MCF 10A (cell line): ENCODE data around the gene ADGRE3. TPM values are rescaled to one million over a fixed set of nuclear protein-coding genes. Genes with fewer than 3 reads are reported as not detected.

Experiments
- BruUV-seq: library from RNA; stranded (reverse); fragments of 400-500 nt; replicated peaks from 2 replicates; lab custom pipeline; 2021; lab: Mats Ljungman, UMichigan
- CTCF ChIA-PET: fragments of 300-600 bp; sonication (Branson Sonifier 250); formaldehyde crosslinking; extraction: SDS; loops from one replicate; lab custom pipeline; 2021; ENCODE audit warnings: antibody characterized with exemption, inconsistent platforms; lab: Yijun Ruan, JAX
- POLR2A ChIA-PET: fragments of 300-600, 350-650 bp; sonication (Branson Sonifier 250); formaldehyde crosslinking; extraction: SDS; loops from one replicate; lab custom pipeline; 2020; ENCODE audit warnings: antibody characterized with exemption, inconsistent platforms; lab: Yijun Ruan, JAX
- DNase-seq: peaks from one replicate; pipeline ENCODE4 v3.0.0-alpha.2; 2018; ENCODE audit not compliant: unreplicated experiment
- H3K27ac Mint-ChIP-seq: one replicate; pipeline ENCODE4 v1.8.0; 2022; ENCODE audit warnings: mild to moderate bottlenecking, low read depth, mixed read lengths; ENCODE audit not compliant: unreplicated experiment
- H3K27me3 Mint-ChIP-seq: one replicate; pipeline ENCODE4 v1.8.0; 2022; ENCODE audit warnings: mixed read lengths; ENCODE audit not compliant: insufficient read depth, unreplicated experiment
- H3K36me3 Mint-ChIP-seq: one replicate; pipeline ENCODE4 v1.8.0; 2022; ENCODE audit warnings: mild to moderate bottlenecking, moderate library complexity, mixed read lengths; ENCODE audit not compliant: insufficient read depth, unreplicated experiment
- H3K4me1 Mint-ChIP-seq: one replicate; pipeline ENCODE4 v1.8.0; 2022; ENCODE audit warnings: mixed read lengths; ENCODE audit not compliant: insufficient read depth, unreplicated experiment
- H3K4me3 Mint-ChIP-seq: one replicate; pipeline ENCODE4 v1.8.0; 2022; ENCODE audit warnings: mild to moderate bottlenecking, moderate library complexity, mixed read lengths; ENCODE audit not compliant: unreplicated experiment
- H3K9me3 Mint-ChIP-seq: one replicate; pipeline ENCODE4 v1.8.0; 2022; ENCODE audit warnings: mixed read lengths; ENCODE audit not compliant: unreplicated experiment
- intact Hi-C: fragments of 100-400 bp; cut with micrococcal nuclease; formaldehyde crosslinking; loops from 2 replicates; pipeline ENCODE4 v1.14.1; 2022
- total RNA-seq: library from RNA; stranded (reverse); gene quantifications from 2 replicates; pipeline ENCODE4 v1.2.3, GENCODE V29; 2022
- TF ChIP-seq, protein P1 (sequence below): fragments of 200-600 bp; IDR thresholded peaks from one replicate; pipeline ENCODE4 v1.8.0; 2022; ENCODE audit warnings: antibody characterized with exemption, mild to moderate bottlenecking; ENCODE audit not compliant: unreplicated experiment

ADGRE3 gene
- total RNA-seq, 1 experiment from 2014 or later = not detected

DNA sequence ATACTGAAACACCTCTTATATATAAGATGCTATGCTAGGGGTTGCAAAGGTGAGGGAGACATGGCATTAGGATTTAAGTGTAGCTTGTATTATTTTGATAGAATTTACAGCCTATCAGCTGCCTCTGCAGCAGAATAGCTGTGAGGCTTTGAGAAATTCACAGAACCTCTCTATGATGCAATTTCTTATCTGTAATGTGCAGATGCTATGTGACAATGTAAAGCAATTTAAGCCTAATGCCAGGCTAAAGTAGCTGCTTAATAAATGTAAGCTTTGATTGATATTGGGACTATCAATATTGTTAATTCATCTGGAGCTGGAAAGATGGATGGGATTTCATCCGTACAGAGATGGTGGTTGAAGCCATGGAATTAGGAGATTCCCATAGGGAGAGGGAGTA lies 1.6 kb downstream of the ADGRE3 start:
- ChIA-PET CTCF (no interaction called here), POLR2A (interaction anchor here (0.6 to 1.8 kb wide), 2 partner anchors 13 to 186 kb away, joined by 3 to 9 read pairs; no protein-coding TSS in a partner anchor)
- intact Hi-C loops = no loop called here
- no TSS peak for BruUV-seq
- no peak for DNase-seq
- Mint-ChIP-seq H3K27ac (no peak overlapping the region), H3K9me3 (no peaks in the 10 kb centered on the region), H3K4me3 (no peak overlapping the region), H3K27me3 (no peaks in the 10 kb centered on the region), H3K36me3 (no peaks in the 10 kb centered on the region), H3K4me1 (no peaks in the 10 kb centered on the region)
- TF ChIP-seq, protein P1, sequence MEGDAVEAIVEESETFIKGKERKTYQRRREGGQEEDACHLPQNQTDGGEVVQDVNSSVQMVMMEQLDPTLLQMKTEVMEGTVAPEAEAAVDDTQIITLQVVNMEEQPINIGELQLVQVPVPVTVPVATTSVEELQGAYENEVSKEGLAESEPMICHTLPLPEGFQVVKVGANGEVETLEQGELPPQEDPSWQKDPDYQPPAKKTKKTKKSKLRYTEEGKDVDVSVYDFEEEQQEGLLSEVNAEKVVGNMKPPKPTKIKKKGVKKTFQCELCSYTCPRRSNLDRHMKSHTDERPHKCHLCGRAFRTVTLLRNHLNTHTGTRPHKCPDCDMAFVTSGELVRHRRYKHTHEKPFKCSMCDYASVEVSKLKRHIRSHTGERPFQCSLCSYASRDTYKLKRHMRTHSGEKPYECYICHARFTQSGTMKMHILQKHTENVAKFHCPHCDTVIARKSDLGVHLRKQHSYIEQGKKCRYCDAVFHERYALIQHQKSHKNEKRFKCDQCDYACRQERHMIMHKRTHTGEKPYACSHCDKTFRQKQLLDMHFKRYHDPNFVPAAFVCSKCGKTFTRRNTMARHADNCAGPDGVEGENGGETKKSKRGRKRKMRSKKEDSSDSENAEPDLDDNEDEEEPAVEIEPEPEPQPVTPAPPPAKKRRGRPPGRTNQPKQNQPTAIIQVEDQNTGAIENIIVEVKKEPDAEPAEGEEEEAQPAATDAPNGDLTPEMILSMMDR = no peak

DNA sequence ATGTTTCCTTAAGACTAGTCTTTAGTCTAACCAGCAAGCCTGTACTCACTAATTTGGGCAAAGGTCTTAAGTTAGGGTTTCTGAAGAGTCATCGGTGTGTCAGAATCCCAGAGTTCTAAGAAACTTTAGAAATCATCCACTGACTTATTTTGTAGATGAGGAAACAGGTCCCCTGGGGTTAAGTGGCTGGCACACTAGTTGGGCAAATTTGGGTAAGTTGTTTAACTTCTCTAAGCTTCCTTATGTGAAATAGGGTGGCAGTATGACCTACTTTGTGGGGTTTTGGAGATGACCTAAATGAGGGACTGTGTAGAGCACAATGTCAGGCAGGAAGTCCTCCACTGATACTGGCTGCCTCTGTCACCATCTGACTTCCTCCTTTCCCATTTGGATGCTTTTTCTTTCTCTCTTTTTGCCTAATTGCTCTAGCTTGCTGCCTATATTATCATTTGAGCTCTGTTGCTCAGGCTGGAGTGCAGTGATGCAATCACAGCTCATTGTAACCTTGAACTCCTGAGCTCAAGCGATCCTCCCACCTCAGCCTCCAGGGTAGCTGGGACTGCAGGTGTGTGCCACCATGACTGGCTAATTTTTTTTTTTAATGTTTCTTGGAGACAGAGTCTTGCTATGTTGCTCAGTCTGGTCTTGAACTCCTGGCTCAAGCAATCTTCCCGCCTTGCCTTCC lies 2.3 kb downstream of the ADGRE3 start:
- TF ChIP-seq, protein P1 = no peak
- POLR2A ChIA-PET = interaction anchor here (0.6 to 1.8 kb wide), 2 partner anchors 13 to 187 kb away, joined by 3 to 9 read pairs; no protein-coding TSS in a partner anchor

DNA sequence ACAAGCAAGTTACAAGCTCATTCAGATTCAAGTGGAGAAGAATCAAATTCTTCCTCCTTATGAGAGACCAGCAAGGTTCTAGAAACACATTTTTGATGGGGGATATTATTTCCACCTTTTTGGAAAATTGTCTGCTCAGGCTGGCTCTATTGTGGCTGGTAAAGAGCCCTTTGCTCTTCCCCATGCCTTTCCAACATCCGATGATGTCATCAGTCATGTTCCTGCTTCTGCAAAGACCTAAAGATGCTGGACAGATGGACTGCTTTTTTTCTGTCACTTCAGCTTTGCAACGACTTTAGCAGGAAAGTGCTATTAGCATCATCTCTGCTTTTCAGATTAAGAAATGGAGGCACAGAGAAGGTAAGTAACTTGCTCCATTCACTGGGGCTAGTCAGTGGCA lies 4.2 kb downstream of the ADGRE3 start:
- intact Hi-C loops = no loop called here
- Mint-ChIP-seq H3K4me3 (no peak overlapping the region), H3K4me1 (no peaks in the 10 kb centered on the region), H3K36me3 (no peaks in the 10 kb centered on the region), H3K9me3 (no peaks in the 10 kb centered on the region), H3K27me3 (no peaks in the 10 kb centered on the region), H3K27ac (no peak overlapping the region)
- ChIA-PET POLR2A (no interaction called here), CTCF (interaction anchor here (0.8 kb wide), 1 partner anchor 19 kb away, joined by 4 read pairs; no protein-coding TSS in a partner anchor)
- no TSS peak for BruUV-seq
- TF ChIP-seq, protein P1 = no peak
- no peak for DNase-seq

More for the DNA sequence above, 2.3 kb downstream of the ADGRE3 start:
- no peak overlapping the region for H3K4me3 Mint-ChIP-seq
- no TSS peak for BruUV-seq
- no peak for DNase-seq
- no peaks in the 10 kb centered on the region for H3K9me3 Mint-ChIP-seq
- H3K4me1 Mint-ChIP-seq = no peaks in the 10 kb centered on the region
- intact Hi-C loops = no loop called here
- CTCF ChIA-PET = interaction anchor here (0.7 kb wide), 1 partner anchor 1110 kb away, joined by 3 read pairs; no protein-coding TSS in a partner anchor
- no peaks in the 10 kb centered on the region for H3K27me3 Mint-ChIP-seq
- H3K36me3 Mint-ChIP-seq = no peaks in the 10 kb centered on the region
- no peak overlapping the region for H3K27ac Mint-ChIP-seq

DNA sequence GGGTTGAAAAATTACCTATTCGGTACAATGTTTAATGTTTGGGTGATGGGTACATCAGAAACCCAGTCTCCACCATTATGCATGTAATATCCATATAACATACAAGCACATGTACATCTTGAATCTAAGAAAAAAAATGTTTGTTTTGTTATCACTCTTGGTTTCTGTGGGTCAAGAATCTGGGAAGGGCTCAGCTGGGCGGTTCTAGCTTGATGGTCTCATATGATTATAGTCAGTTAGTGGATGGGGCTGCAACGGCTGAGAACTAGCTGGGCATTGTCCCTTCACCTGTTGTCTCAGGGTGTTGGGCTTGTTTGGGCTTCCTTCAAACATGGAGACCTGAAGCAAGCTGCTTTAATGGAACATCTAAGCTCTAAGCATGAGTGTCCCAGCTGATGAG lies 4.7 kb downstream of the ADGRE3 start:
- Mint-ChIP-seq H3K9me3 (no peaks in the 10 kb centered on the region), H3K4me1 (no peaks in the 10 kb centered on the region), H3K27me3 (no peaks in the 10 kb centered on the region), H3K36me3 (no peaks in the 10 kb centered on the region), H3K27ac (no peak overlapping the region), H3K4me3 (no peak overlapping the region)
- intact Hi-C loops = no loop called here
- ChIA-PET CTCF (interaction anchor here (0.8 kb wide), 1 partner anchor 18 kb away, joined by 4 read pairs; no protein-coding TSS in a partner anchor), POLR2A (no interaction called here)
- no peak for DNase-seq
- BruUV-seq = no TSS peak
- TF ChIP-seq, protein P1 = no peak
